CD4-positive, CD25-positive, alpha-beta regulatory T cell (primary cell): ENCODE data around the gene AIP. TPM values are rescaled to one million over a fixed set of nuclear protein-coding genes. Genes with fewer than 3 reads are reported as not detected.
"Not testable (repeated sequence)": the region's sequence is repeated elsewhere in the genome, so short reads cannot be mapped to it uniquely, and the experiment has no call there.

Source experiments
- ATAC-seq, 2 donors: fragments of 150-1000 bp; cut with Tn5 transposase; one replicate each; pipeline ENCODE4 v1.10.0; 2021; ENCODE audit warnings: low read depth in 2 of 2, moderate number of reproducible peaks in 2 of 2, moderate library complexity in 1 of 2
- DNase-seq, 3 donors: peaks; one replicate each; pipeline versions ENCODE4 v3.0.0 to v3.0.0-alpha.2; 2012 to 2022; ENCODE audit warnings: mixed read lengths in 1 of 3
- H3K27ac ChIP-seq: one replicate; pipeline ENCODE4 v1.7.0; 2013; ENCODE audit warnings: mild to moderate bottlenecking, low read length; ENCODE audit not compliant: insufficient read depth, poor library complexity, severe bottlenecking
- H3K27me3 ChIP-seq: one replicate; pipeline ENCODE4 v1.7.0; 2013; ENCODE audit warnings: low read length; ENCODE audit not compliant: control insufficient read depth, insufficient read depth
- H3K36me3 ChIP-seq: one replicate; pipeline ENCODE4 v1.7.0; 2013; ENCODE audit warnings: mild to moderate bottlenecking, low read length, moderate library complexity; ENCODE audit not compliant: control insufficient read depth, insufficient read depth
- H3K4me1 ChIP-seq: 2 replicates; pipeline ENCODE4 v1.7.0; 2013; ENCODE audit warnings: mild to moderate bottlenecking, low read length; ENCODE audit not compliant: insufficient read depth, control insufficient read depth, poor library complexity, severe bottlenecking
- H3K4me3 ChIP-seq: one replicate; pipeline ENCODE4 v1.7.0; 2013; ENCODE audit warnings: low read depth, mild to moderate bottlenecking, low read length, moderate library complexity
- H3K9me3 ChIP-seq, 2 experiments: 1 replicate in 1 of 2; 2 replicates in 1 of 2; pipeline ENCODE4 v1.7.0; 2013; ENCODE audit warnings: low read length in 2 of 2, mild to moderate bottlenecking in 1 of 2, moderate library complexity in 1 of 2; ENCODE audit not compliant: control insufficient read depth in 2 of 2
- H3K27ac Mint-ChIP-seq, 3 donors: one replicate each; pipeline ENCODE4 v1.8.0; 2020 to 2022; ENCODE audit warnings: mild to moderate bottlenecking in 3 of 3, mixed read lengths in 3 of 3, moderate library complexity in 2 of 3
- H3K27me3 Mint-ChIP-seq: one replicate; pipeline ENCODE4 v1.8.0; 2022; ENCODE audit warnings: mild to moderate bottlenecking, mixed read lengths
- H3K36me3 Mint-ChIP-seq: one replicate; pipeline ENCODE4 v1.8.0; 2020; ENCODE audit warnings: mixed read lengths
- H3K4me1 Mint-ChIP-seq, 4 donors: one replicate each; pipeline ENCODE4 v1.8.0; 2020 to 2022; ENCODE audit warnings: mixed read lengths in 4 of 4, mild to moderate bottlenecking in 1 of 4
- H3K4me3 Mint-ChIP-seq, 4 donors: one replicate each; pipeline ENCODE4 v1.8.0; 2020 to 2022; ENCODE audit warnings: mild to moderate bottlenecking in 4 of 4, mixed read lengths in 4 of 4, moderate library complexity in 3 of 4
- H3K9me3 Mint-ChIP-seq, 7 donors: one replicate each; pipeline ENCODE4 v1.8.0; 2020 to 2022; ENCODE audit warnings: mixed read lengths in 7 of 7, mild to moderate bottlenecking in 3 of 7, moderate library complexity in 2 of 7
- polyA plus RNA-seq, 4 donors: library from polyadenylated mRNA; unstranded; fragments of 300-500 nt; fragmentation: Illumina TruSeq; gene quantifications; one replicate each; pipeline ENCODE4 v1.2.3, GENCODE V29; 2021
- total RNA-seq: library from RNA; stranded (reverse); gene quantifications from one replicate; pipeline ENCODE4 v1.2.3, GENCODE V29; 2022

Gene AIP
- total and polyA plus RNA-seq, 5 donors from 2014 or later = 124 to 234 (median 213) TPM

DNA sequence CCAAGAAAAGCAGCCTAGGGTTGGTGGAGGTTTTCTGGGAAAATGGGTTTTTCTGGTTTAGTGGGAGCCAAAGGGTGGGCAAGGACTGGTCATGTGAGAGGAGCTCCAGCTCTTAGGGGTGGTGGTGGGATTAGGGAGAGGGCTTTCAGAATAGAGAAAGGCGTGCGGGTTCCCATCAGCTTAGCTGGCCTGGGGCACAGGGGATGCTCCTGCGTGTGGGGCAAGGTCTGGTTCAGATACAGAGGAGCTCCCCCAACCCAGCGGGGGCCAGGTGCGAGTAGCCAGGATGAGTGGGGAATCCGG is 14.4 kb upstream of the AIP start:
- DNase-seq (peak in 1 of 3 donors; percentile 27), ATAC-seq (no peak)
- no peaks in the 10 kb centered on the region for H3K36me3 ChIP-seq
- Mint-ChIP-seq H3K27me3 (no peaks in the 10 kb centered on the region), H3K27ac (peak overlapping the region; percentile 87 to 95 (median 92)), H3K4me3 (peak overlapping the region; percentile 91 to 97 (median 92)), H3K9me3 (no peaks in the 10 kb centered on the region), H3K36me3 (no peaks in the 10 kb centered on the region), H3K4me1 (peaks cover 5 to 46% (median 15%) of the 10 kb centered on the region in 4 donors)
- no peaks in the 10 kb centered on the region for H3K9me3 ChIP-seq
- peaks cover 50% of the 10 kb centered on the region for H3K4me1 ChIP-seq
- H3K27me3 ChIP-seq = no peaks in the 10 kb centered on the region
- peak overlapping the region; percentile 80 for H3K27ac ChIP-seq
- peak overlapping the region; percentile 76 for H3K4me3 ChIP-seq

DNA sequence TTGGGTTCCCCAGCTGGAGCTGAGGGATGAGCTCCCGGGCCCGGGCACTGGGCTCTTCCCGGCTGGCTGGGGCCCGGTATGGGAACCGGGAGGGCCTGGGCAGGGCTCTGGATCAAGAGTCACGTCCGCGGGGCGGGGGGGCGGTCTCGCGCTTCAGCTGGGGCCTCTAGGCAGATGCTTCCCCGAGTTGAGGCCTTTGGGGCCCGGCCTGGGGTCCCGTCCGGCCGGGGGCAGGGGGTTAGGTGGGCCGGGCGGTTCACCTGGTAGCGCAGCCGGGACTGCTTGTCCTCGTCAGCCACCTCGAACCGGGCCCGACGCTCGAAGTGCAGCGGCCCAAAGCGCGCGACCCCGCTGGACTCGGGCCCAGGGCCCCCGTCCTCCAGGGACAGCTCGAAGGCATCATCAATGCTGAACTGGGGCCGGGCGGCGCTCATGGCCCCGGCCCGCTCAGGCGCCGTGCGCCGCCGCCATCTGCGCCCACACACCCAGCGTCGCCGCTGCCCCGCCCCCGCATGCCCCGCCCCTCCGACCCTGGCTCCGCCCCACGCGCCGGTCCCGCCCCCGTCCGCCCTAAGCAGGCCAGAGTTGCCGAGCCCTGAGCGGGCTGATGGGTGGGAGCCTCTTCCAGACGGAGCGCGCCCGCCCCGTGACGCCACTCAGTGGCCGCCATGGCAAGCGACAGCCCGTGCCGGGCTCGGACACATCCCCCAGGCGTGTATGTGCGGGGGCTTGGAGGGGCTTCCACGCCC is 13.9 kb upstream of the AIP start, which contains the start of gene TMEM134:
Gene TMEM134 (minus strand): TSS at position 493 of the 749 bp plus-strand sequence. CDS start 59 bp downstream, at position 434.
- peak within 1 kb of the TSS; percentile 91 to 97 (median 92) for H3K4me3 Mint-ChIP-seq
- no peaks in the 10 kb centered on the region for H3K9me3 Mint-ChIP-seq
- H3K9me3 ChIP-seq = no peaks in the 10 kb centered on the region
- ATAC-seq (peak; percentile 78 to 80), DNase-seq (peak; percentile 87 to 94 (median 87))
- H3K4me1 ChIP-seq = peaks cover 48% of the 10 kb centered on the region
- peaks cover 5 to 43% (median 15%) of the 10 kb centered on the region in 4 donors for H3K4me1 Mint-ChIP-seq
- H3K36me3 Mint-ChIP-seq = no peaks in the 10 kb centered on the region
- no peaks in the 10 kb centered on the region for H3K36me3 ChIP-seq
- peak within 1 kb of the TSS; percentile 91 to 95 (median 92) for H3K27ac Mint-ChIP-seq
- no peaks in the 10 kb centered on the region for H3K27me3 ChIP-seq
- H3K27me3 Mint-ChIP-seq = no peaks in the 10 kb centered on the region
- peak within 1 kb of the TSS; percentile 80 for H3K27ac ChIP-seq
- H3K4me3 ChIP-seq = peak within 1 kb of the TSS; percentile 76

DNA sequence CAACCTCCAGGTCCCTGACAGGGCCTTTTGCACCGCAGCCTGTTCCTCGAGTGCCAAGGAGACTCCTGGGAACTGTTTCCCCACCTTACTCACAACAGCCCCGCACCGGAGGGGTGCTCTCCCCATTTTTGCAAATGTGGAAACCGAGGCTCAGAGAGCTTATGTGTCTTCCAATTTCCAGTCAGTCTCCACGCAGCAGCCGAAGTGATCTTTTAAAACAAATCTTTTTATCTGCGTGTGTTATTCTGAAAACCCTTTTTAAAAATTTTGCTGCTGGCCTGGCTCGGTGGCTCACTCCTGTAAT is 13.4 kb upstream of the AIP start:
- Histone ChIP-seq H3K36me3 (no peaks in the 10 kb centered on the region), H3K9me3 (no peaks in the 10 kb centered on the region), H3K4me3 (peak overlapping the region; percentile 67), H3K4me1 (peaks cover 43% of the 10 kb centered on the region), H3K27ac (peak overlapping the region; percentile 80), H3K27me3 (no peaks in the 10 kb centered on the region)
- no peaks in the 10 kb centered on the region for H3K27me3 Mint-ChIP-seq
- no peak for DNase-seq
- ATAC-seq = no peak
- H3K4me1 Mint-ChIP-seq = peaks cover 5 to 38% (median 16%) of the 10 kb centered on the region in 4 donors
- peak overlapping the region; percentile 83 to 97 (median 90) for H3K4me3 Mint-ChIP-seq
- H3K27ac Mint-ChIP-seq = peak overlapping the region; percentile 88 to 91 (median 91)
- H3K36me3 Mint-ChIP-seq = no peaks in the 10 kb centered on the region
- no peaks in the 10 kb centered on the region for H3K9me3 Mint-ChIP-seq

- Histone ChIP-seq H3K27ac (no peak overlapping the region), H3K4me1 (peaks cover 35% of the 10 kb centered on the region), H3K9me3 (no peaks in the 10 kb centered on the region), H3K27me3 (no peaks in the 10 kb centered on the region), H3K36me3 (no peaks in the 10 kb centered on the region), H3K4me3 (no peak overlapping the region)
- Mint-ChIP-seq H3K27me3 (no peaks in the 10 kb centered on the region), H3K4me1 (peaks cover 3 to 30% (median 11%) of the 10 kb centered on the region in 4 donors), H3K36me3 (no peaks in the 10 kb centered on the region), H3K4me3 (peak overlapping the region in 3 of 4 donors; percentile 83 to 97 (median 92)), H3K27ac (peak overlapping the region; percentile 26 to 91 (median 88)), H3K9me3 (no peaks in the 10 kb centered on the region)
- DNase-seq (no peak), ATAC-seq (no peak)
Observed at GRCh38 chr11:67470337-67471002, 12.4 kb upstream of the AIP start.

DNA sequence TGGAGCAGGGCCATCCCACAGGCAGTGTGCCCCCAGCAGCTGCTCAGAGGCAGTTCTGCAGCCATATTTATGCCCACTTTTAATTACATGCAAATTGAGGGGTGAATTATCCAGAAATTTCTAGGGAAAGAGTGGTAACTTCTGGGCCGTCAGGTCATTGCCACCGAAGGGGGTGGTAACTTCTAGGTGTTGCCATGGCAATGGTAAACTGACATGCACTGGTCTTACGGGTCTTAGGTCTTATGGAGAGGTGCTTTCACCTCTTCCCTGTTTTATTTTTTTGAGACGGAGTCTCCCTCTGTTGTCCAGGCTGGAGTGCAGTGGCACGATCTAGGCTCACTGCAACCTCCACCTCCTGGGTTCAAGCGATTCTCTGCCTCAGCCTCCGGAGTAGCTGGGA is 9.9 kb upstream of the AIP start:
- Mint-ChIP-seq H3K36me3 (no peaks in the 10 kb centered on the region), H3K9me3 (no peaks in the 10 kb centered on the region), H3K4me3 (peak overlapping the region in 1 of 4 donors; percentile 92), H3K4me1 (peaks cover 3 to 12% (median 8%) of the 10 kb centered on the region in 4 donors), H3K27ac (no peak overlapping the region), H3K27me3 (no peaks in the 10 kb centered on the region)
- DNase-seq (no peak), ATAC-seq (no peak)
- Histone ChIP-seq H3K4me3 (no peak overlapping the region), H3K9me3 (no peaks in the 10 kb centered on the region), H3K27ac (no peak overlapping the region), H3K27me3 (no peaks in the 10 kb centered on the region), H3K4me1 (peaks cover 13% of the 10 kb centered on the region), H3K36me3 (no peaks in the 10 kb centered on the region)

- DNase-seq = peak in 1 of 3 donors; percentile 25
- ATAC-seq, H3K9me3 Mint-ChIP-seq, H3K27me3 Mint-ChIP-seq, H3K27ac ChIP-seq, H3K4me1 ChIP-seq, H3K9me3 ChIP-seq, H3K27me3 ChIP-seq, H3K4me3 ChIP-seq, H3K36me3 ChIP-seq, H3K27ac Mint-ChIP-seq, H3K36me3 Mint-ChIP-seq, H3K4me1 Mint-ChIP-seq: not testable (repeated sequence)
- H3K4me3 Mint-ChIP-seq = peak overlapping the region in 1 of 4 donors; percentile 41
Observed at GRCh38 chr11:67476692-67477091, 6.1 kb upstream of the AIP start.

GRCh38 chr11:67477344-67478050 is 5.3 kb upstream of the AIP start:
- H3K9me3 Mint-ChIP-seq, H3K9me3 ChIP-seq, H3K27ac Mint-ChIP-seq, H3K4me1 ChIP-seq, ATAC-seq, H3K36me3 ChIP-seq, H3K4me1 Mint-ChIP-seq, H3K27me3 Mint-ChIP-seq, DNase-seq, H3K36me3 Mint-ChIP-seq, H3K27me3 ChIP-seq, H3K27ac ChIP-seq, H3K4me3 ChIP-seq: not testable (repeated sequence)
- peak overlapping the region in 1 of 4 donors; percentile 41 for H3K4me3 Mint-ChIP-seq
